ENCODE data around the gene USO1.

GRCh38 chr4:75769036-75769435, 44.7 kb downstream of the USO1 start:
- no peak for TF ChIP-seq POLR2A (IDR thresholded peaks at IDR 0.05)
- TF ChIP-seq, protein P1, sequence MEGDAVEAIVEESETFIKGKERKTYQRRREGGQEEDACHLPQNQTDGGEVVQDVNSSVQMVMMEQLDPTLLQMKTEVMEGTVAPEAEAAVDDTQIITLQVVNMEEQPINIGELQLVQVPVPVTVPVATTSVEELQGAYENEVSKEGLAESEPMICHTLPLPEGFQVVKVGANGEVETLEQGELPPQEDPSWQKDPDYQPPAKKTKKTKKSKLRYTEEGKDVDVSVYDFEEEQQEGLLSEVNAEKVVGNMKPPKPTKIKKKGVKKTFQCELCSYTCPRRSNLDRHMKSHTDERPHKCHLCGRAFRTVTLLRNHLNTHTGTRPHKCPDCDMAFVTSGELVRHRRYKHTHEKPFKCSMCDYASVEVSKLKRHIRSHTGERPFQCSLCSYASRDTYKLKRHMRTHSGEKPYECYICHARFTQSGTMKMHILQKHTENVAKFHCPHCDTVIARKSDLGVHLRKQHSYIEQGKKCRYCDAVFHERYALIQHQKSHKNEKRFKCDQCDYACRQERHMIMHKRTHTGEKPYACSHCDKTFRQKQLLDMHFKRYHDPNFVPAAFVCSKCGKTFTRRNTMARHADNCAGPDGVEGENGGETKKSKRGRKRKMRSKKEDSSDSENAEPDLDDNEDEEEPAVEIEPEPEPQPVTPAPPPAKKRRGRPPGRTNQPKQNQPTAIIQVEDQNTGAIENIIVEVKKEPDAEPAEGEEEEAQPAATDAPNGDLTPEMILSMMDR (IDR thresholded peaks at IDR 0.05) = no peak
- no peak for TF ChIP-seq POLR2AphosphoS5 (IDR thresholded peaks at IDR 0.05)
- no peak for TF ChIP-seq EP300 (IDR thresholded peaks at IDR 0.05)
